PFSK-1 (cell line): ENCODE results near the gene SH2B2.

Source experiments
- FOXP2 ChIP-seq: optimal IDR thresholded peaks from 2 replicates; pipeline ENCODE3; 2011; ENCODE audit warnings: borderline replicate concordance, control low read depth, inconsistent platforms; ENCODE audit not compliant: insufficient read depth; ENCODE audit errors: extremely low read length, extremely low read depth
- POLR2AphosphoS5 ChIP-seq: IDR thresholded peaks from 2 replicates; pipeline ENCODE4 v1.6.1; 2012; ENCODE audit warnings: low read depth, mild to moderate bottlenecking, control low read depth, low read length, moderate library complexity
- REST ChIP-seq, 2 experiments: IDR thresholded peaks; 2 replicates each; pipeline versions ENCODE4 v1.6.1 to v1.8.0; 2011 to 2012; ENCODE audit warnings: low read depth in 2 of 2, low read length in 2 of 2, control low read depth in 1 of 2, inconsistent platforms in 1 of 2, mild to moderate bottlenecking in 1 of 2, moderate library complexity in 1 of 2; ENCODE audit not compliant: insufficient read depth in 1 of 2
- SIN3A ChIP-seq: IDR thresholded peaks from 2 replicates; pipeline ENCODE4 v1.6.1; 2012; ENCODE audit warnings: mild to moderate bottlenecking, low read length, moderate library complexity, borderline replicate concordance; ENCODE audit not compliant: insufficient read depth
- TAF1 ChIP-seq: IDR thresholded peaks from 2 replicates; pipeline ENCODE4 v1.6.1; 2012; ENCODE audit warnings: low read length, control low read depth, borderline replicate concordance; ENCODE audit not compliant: insufficient read depth

Gene SH2B2

GRCh38 chr7:102285540-102286236, 980 bp upstream of the SH2B2 start:
- TF ChIP-seq POLR2AphosphoS5, result no peak
- no peak for TF ChIP-seq REST (IDR thresholded peaks at IDR 0.05; ENCODE audit: insufficient read depth in 1 of 2, low read depth in 2 of 2, low read length in 2 of 2)
- TF ChIP-seq TAF1, result no peak
- no peak for TF ChIP-seq FOXP2

DNA sequence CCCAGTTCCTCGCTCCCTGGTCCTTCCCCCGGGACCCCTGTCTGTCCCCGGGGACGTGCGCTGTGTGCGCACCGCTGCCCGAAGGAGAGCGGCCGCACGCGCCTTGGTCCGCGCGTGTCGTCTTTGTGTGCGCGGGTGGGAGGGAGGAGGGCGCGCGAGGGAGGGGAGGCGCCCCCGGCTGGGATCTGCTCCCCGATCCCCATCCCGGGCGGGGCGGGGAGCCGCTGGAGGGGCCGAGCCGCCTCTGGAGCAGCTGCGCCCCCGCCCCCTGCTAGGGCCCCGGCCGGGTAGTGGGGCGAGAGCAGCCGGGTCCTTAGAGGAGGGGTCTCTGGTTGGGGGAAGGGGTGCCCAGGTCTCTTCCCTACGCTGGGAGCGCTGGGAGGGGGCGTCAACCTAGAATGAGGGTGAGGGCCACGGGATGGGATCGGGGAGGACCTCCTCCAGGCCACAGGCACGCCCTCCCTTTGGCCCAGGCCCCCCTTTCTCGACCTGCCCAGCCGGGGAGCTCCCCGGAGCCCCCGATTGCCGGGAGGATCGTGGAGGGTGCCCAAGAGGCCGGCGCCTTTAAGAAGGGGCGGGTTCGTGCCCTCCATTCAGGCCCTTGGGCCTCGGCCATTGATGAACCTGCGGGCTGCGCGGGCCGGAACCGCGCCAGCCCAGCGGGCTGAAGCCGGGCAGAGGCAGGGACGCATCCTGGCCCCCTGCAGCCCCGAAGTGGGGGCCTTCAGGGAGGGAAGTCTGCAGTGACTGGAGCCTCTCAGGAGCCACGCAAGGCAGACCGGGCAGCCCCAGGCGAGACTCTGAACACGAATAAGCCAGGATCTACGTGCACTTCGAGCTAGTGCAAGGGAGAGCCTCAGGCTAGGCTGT, 678 bp downstream of the SH2B2 start:
- 0 out of 2 replicates have a peak, but pooled peaks have one; percentile 34 for TF ChIP-seq SIN3A
- TF ChIP-seq REST (IDR thresholded peaks at IDR 0.05; ENCODE audit: insufficient read depth in 1 of 2, low read depth in 2 of 2, low read length in 2 of 2), result no peak
- TF ChIP-seq POLR2AphosphoS5, result no peak
- TF ChIP-seq FOXP2, result no peak

DNA sequence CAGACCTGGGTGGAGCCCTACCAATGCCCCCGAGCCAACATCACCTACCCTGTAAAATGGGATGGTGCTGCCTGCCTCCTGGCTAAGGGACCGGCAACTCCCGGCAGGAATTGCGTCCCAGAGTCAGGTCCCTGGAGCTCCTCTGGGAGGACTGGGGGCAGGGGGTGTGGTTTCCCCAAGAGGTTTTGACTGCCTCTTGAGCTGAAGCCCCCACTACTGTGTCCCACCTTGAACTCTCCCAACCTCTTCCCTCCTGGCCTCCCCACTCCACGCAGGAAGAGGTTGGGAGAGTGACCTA, 1.3 kb downstream of the SH2B2 start:
- TF ChIP-seq FOXP2 (no peak), TAF1 (no peak), SIN3A (no peak), REST (IDR thresholded peaks at IDR 0.05; ENCODE audit: insufficient read depth in 1 of 2, low read depth in 2 of 2, low read length in 2 of 2) (no peak), POLR2AphosphoS5 (no peak)

DNA sequence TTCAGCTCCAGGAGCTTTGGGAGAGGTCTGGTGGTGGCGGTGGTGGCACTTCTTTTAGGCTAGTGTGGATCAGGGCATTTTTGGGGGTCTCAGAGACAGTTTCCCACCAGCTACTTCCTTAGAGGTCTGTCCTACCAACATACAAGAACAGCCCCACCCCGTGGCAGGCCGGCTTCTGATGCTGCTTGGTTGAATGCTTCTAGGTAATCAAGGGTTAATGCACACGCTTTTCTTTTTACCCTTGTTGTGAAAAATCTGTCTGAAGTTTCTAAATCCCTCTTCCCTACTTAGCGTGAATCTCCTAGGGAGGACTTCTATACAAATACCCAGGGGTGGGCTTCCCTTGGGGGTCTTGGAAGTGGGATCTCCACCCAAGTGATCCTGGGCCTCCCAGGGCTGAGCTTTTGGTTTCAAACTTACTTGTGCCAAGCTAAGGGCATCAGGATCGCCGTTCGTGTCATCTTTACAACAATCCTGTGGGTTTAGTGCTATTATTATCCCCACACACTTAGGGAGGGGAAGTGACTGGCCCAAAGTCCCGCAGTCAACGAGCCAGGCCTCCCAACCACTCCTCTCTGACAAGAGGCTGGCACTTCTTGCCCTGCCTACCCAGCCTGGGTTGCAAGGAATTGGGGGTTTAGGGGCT, 1.7 kb downstream of the SH2B2 start:
- TF ChIP-seq SIN3A (no peak), FOXP2 (no peak), TAF1 (no peak), REST (IDR thresholded peaks at IDR 0.05; ENCODE audit: insufficient read depth in 1 of 2, low read depth in 2 of 2, low read length in 2 of 2) (no peak), POLR2AphosphoS5 (no peak)
